ENCODE results near the gene CLMN.
"Not testable (repeated sequence)": the region's sequence is repeated elsewhere in the genome, so short reads cannot be mapped to it uniquely, and the experiment has no call there.

CLMN gene

DNA sequence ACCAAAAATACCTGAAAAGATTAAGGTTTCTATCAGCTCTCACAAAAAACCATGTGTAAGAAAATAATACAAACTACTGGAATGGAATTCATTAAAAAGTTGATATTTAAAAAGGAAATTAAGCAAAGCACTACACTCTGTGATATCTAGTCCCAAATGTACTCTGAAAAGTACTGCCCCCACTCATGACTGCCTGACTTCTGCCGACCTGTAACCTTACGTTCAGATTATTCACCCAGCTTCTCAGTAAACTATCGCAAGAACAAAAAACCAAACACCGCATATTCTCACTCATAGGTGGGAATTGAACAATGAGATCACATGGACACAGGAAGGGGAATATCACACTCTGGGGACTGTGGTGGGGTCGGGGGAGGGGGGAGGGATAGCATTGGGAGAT lies 181.3 kb downstream of the CLMN start:
- DNase-seq (ENCODE audit: low read depth, low spot score): not testable (repeated sequence)

- no peak for DNase-seq (ENCODE audit: low read depth, low spot score)
Measured at GRCh38 chr14:95137804-95138167, 181.9 kb downstream of the CLMN start.

DNA sequence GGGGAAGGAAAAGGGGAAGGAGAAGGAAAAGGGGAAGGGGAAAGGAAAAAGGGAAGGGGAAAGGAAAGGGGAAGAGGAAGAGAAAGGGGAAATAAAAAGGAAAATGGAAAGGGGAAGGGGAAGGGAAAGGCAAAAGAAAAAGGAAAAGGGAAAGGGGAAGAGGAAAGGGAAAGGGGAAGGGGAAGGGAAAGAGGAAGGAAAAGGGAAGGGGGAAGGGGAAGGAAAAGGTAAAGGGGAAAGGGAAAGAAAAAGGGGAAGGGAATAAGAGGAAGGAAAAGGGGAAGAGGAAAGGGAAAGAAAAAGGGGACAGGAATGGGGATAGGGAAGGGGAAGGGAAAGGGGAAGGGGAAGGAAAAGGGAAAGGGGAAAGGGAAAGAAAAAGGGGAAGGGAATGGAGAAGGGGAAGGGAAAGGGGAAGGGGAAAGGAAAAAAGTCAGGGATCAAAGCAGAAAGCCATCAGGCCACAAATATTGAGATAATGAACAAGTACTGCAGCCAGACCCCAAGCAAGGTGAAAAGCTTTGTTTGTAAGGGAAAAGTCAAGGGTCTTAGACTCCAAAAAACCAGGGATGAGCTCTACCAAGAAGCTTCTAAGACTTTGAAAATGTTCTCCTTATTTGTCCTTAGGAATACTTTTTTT lies 182.4 kb downstream of the CLMN start:
- no peak for DNase-seq (ENCODE audit: low read depth, low spot score)

DNA sequence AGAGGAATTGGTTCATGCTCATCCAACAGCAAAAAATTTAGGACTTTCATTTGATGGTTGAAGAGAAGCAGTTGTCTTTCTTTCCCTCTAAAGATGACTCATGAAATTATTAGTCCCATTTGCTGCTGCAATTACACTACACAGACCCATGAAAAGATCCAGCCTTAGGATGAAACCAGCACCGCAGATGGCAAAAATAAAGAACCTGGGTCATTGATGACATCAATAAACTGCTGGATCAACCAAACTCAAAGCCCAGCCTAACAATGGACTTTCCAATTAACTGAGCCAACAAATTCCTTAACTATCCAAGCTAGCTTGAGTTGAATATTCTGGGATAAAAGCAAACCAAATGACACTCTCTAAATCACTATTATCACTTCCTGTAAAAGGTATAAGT lies 183.1 kb downstream of the CLMN start:
- no peak for DNase-seq (ENCODE audit: low read depth, low spot score)

- DNase-seq (ENCODE audit: low read depth, low spot score): no peak
Measured at GRCh38 chr14:95134304-95134933, 185.3 kb downstream of the CLMN start.

DNA sequence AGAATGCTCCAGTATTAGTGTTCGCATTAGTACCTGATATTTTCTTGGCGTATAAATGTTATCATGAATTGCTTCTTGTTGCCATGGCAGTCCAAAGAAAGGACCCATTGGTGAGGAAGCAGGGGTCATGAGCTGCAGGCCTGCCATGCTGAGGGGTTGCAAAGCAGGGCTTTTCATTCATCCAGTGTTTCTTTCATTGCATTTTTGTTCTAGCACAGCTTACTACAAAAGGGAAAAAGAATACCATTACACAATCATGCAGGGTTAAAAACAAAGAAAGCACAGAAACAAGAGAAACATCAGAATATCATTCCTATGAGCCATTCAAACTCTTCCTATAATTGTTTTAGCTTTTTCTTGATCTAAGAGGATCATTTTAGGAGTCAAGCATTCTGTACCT lies 186.4 kb downstream of the CLMN start:
- DNase-seq (ENCODE audit: low read depth, low spot score): no peak

DNA sequence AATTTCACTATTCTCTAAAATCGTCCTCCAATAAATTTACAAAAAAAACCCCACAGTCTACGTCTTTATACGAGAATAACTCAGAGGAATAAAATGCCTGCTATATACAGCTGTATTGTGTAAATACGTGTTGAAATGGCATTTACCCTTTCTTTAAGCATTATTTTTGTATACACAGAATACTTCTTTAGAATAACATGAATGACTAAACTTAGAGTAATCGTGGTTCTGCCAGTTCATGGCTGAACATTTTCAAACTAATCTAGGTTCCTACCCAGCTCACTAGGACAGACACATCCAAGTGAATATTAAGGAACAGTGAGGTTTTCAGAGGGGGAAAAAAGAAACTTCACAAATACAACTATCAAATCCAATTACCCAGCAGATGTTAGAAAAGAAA lies 186.9 kb downstream of the CLMN start:
- no peak for DNase-seq (ENCODE audit: low read depth, low spot score)

Measured in activated CD4-positive, CD25-positive, alpha-beta regulatory T cell treated with anti-CD3 and anti-CD28 coated beads, Interleukin-2, amount 50 U/mL, for 16 hours (primary cell).